Adipocyte (in vitro differentiated cells): ENCODE measurements around the gene ELAVL4.

Experiments
- DNase-seq: peaks from one replicate; pipeline ENCODE4 v3.0.0-alpha.2; 2015; ENCODE audit warnings: low read depth
- H3K27me3 ChIP-seq: replicated peaks from 2 replicates; pipeline ENCODE4 v1.7.0; 2013; ENCODE audit warnings: mild to moderate bottlenecking, low read length, moderate library complexity; ENCODE audit not compliant: control insufficient read depth, insufficient read depth
- H3K36me3 ChIP-seq: 2 replicates; pipeline ENCODE4 v1.7.0; 2013; ENCODE audit warnings: low read length, mild to moderate bottlenecking, moderate library complexity; ENCODE audit not compliant: control insufficient read depth, insufficient read depth, severe bottlenecking
- H3K4me1 ChIP-seq: 2 replicates; pipeline ENCODE4 v1.7.0; 2013; ENCODE audit warnings: mild to moderate bottlenecking, low read length, moderate library complexity; ENCODE audit not compliant: control insufficient read depth, insufficient read depth
- H3K4me3 ChIP-seq: 2 replicates; pipeline ENCODE4 v1.7.0; 2013; ENCODE audit warnings: mild to moderate bottlenecking, low read length, moderate library complexity
- H3K9ac ChIP-seq: 2 replicates; pipeline ENCODE4 v1.7.0; 2013; ENCODE audit warnings: mild to moderate bottlenecking, low read length, moderate library complexity
- H3K9me3 ChIP-seq: 2 replicates; pipeline ENCODE4 v1.7.0; 2013; ENCODE audit warnings: mild to moderate bottlenecking, low read length, moderate library complexity; ENCODE audit not compliant: control insufficient read depth

Gene ELAVL4

GRCh38 chr1:50108497-50109059, at the start of gene ELAVL4:
TSS of gene ELAVL4 (plus strand) at chr1:50108920. CDS start at chr1:50109190, 270 bp downstream.
- no peaks in the 10 kb centered on the region for H3K36me3 ChIP-seq
- H3K4me1 ChIP-seq: peaks cover 3% of the 10 kb centered on the region
- H3K9ac ChIP-seq: no peak within 1 kb of the TSS
- H3K27me3 ChIP-seq: peaks cover 48% of the 10 kb centered on the region
- H3K4me3 ChIP-seq: no peak within 1 kb of the TSS
- H3K9me3 ChIP-seq: no peaks in the 10 kb centered on the region
- DNase-seq: no peak

- Histone ChIP-seq H3K9me3 (no peaks in the 10 kb centered on the region), H3K9ac (no peak overlapping the region), H3K4me3 (no peak overlapping the region), H3K4me1 (no peaks in the 10 kb centered on the region), H3K36me3 (no peaks in the 10 kb centered on the region), H3K27me3 (no peaks in the 10 kb centered on the region)
- DNase-seq: no peak
Measured at GRCh38 chr1:50060279-50060678, 48.4 kb upstream of the ELAVL4 start.

GRCh38 chr1:50066806-50067205, 41.9 kb upstream of the ELAVL4 start:
- H3K9me3 ChIP-seq: no peaks in the 10 kb centered on the region

GRCh38 chr1:50074931-50075330, 33.8 kb upstream of the ELAVL4 start:
- H3K4me3 ChIP-seq: no peak overlapping the region
- H3K36me3 ChIP-seq: no peaks in the 10 kb centered on the region
- no peaks in the 10 kb centered on the region for H3K9me3 ChIP-seq
- no peak overlapping the region for H3K9ac ChIP-seq
- H3K27me3 ChIP-seq: no peaks in the 10 kb centered on the region
- no peaks in the 10 kb centered on the region for H3K4me1 ChIP-seq
- DNase-seq: no peak

More at GRCh38 chr1:50066806-50067205, 41.9 kb upstream of the ELAVL4 start:
- DNase-seq: no peak
- H3K27me3 ChIP-seq: no peaks in the 10 kb centered on the region
- no peaks in the 10 kb centered on the region for H3K4me1 ChIP-seq
- no peaks in the 10 kb centered on the region for H3K36me3 ChIP-seq
- no peak overlapping the region for H3K9ac ChIP-seq
- no peak overlapping the region for H3K4me3 ChIP-seq

- H3K27me3 ChIP-seq: no peaks in the 10 kb centered on the region
- H3K9ac ChIP-seq: no peak overlapping the region
- H3K9me3 ChIP-seq: no peaks in the 10 kb centered on the region
- no peak for DNase-seq
- no peaks in the 10 kb centered on the region for H3K4me1 ChIP-seq
- H3K4me3 ChIP-seq: no peak overlapping the region
- no peaks in the 10 kb centered on the region for H3K36me3 ChIP-seq
Measured at GRCh38 chr1:50077273-50077672, 31.4 kb upstream of the ELAVL4 start.

GRCh38 chr1:50080904-50081586, 27.7 kb upstream of the ELAVL4 start:
- H3K9me3 ChIP-seq: no peaks in the 10 kb centered on the region
- DNase-seq: no peak
- no peak overlapping the region for H3K4me3 ChIP-seq
- H3K36me3 ChIP-seq: no peaks in the 10 kb centered on the region
- H3K9ac ChIP-seq: no peak overlapping the region
- no peaks in the 10 kb centered on the region for H3K27me3 ChIP-seq
- H3K4me1 ChIP-seq: no peaks in the 10 kb centered on the region

- H3K4me3 ChIP-seq: no peak overlapping the region
- H3K36me3 ChIP-seq: no peaks in the 10 kb centered on the region
- no peaks in the 10 kb centered on the region for H3K4me1 ChIP-seq
- no peaks in the 10 kb centered on the region for H3K9me3 ChIP-seq
- no peaks in the 10 kb centered on the region for H3K27me3 ChIP-seq
- no peak for DNase-seq
- no peak overlapping the region for H3K9ac ChIP-seq
Measured at GRCh38 chr1:50084389-50084788, 24.3 kb upstream of the ELAVL4 start.

- H3K27me3 ChIP-seq: no peaks in the 10 kb centered on the region
- no peaks in the 10 kb centered on the region for H3K9me3 ChIP-seq
- no peak overlapping the region for H3K9ac ChIP-seq
- H3K36me3 ChIP-seq: no peaks in the 10 kb centered on the region
- H3K4me1 ChIP-seq: no peaks in the 10 kb centered on the region
- no peak for DNase-seq
- no peak overlapping the region for H3K4me3 ChIP-seq
Measured at GRCh38 chr1:50091068-50091467, 17.7 kb upstream of the ELAVL4 start.

GRCh38 chr1:50095716-50096115, 13.0 kb upstream of the ELAVL4 start:
- Histone ChIP-seq H3K9ac (no peak overlapping the region), H3K9me3 (no peaks in the 10 kb centered on the region), H3K36me3 (no peaks in the 10 kb centered on the region), H3K4me1 (no peaks in the 10 kb centered on the region), H3K4me3 (no peak overlapping the region), H3K27me3 (no peaks in the 10 kb centered on the region)
- DNase-seq: no peak

- no peaks in the 10 kb centered on the region for H3K4me1 ChIP-seq
- H3K9me3 ChIP-seq: no peaks in the 10 kb centered on the region
- H3K4me3 ChIP-seq: no peak overlapping the region
- no peaks in the 10 kb centered on the region for H3K27me3 ChIP-seq
- H3K36me3 ChIP-seq: no peaks in the 10 kb centered on the region
- DNase-seq: no peak
- H3K9ac ChIP-seq: no peak overlapping the region
Measured at GRCh38 chr1:50097021-50097679, 11.6 kb upstream of the ELAVL4 start.

GRCh38 chr1:50097791-50098190, 10.9 kb upstream of the ELAVL4 start:
- no peak for DNase-seq
- Histone ChIP-seq H3K27me3 (no peaks in the 10 kb centered on the region), H3K4me1 (no peaks in the 10 kb centered on the region), H3K9ac (no peak overlapping the region), H3K9me3 (no peaks in the 10 kb centered on the region), H3K4me3 (no peak overlapping the region), H3K36me3 (no peaks in the 10 kb centered on the region)
